Neural crest cell (in vitro differentiated cells): ENCODE data around the gene SLC7A4. TPM values are rescaled to one million over a fixed set of nuclear protein-coding genes. Genes with fewer than 3 reads are reported as not detected.

ENCODE experiments used
- DNase-seq: peaks from one replicate; pipeline ENCODE4 v3.0.0; 2021; ENCODE audit warnings: low read depth, mixed read lengths, low spot score
- H3K27ac Mint-ChIP-seq: one replicate; pipeline ENCODE4 v1.8.0; 2021; ENCODE audit warnings: mild to moderate bottlenecking, mixed read lengths; ENCODE audit not compliant: unreplicated experiment
- H3K27me3 Mint-ChIP-seq: 2 replicates; pipeline ENCODE4 v1.8.0; 2021; ENCODE audit warnings: low read depth, mild to moderate bottlenecking, mixed read lengths
- H3K36me3 Mint-ChIP-seq: 2 replicates; pipeline ENCODE4 v1.8.0; 2021; ENCODE audit warnings: low read depth, mild to moderate bottlenecking, mixed read lengths
- H3K4me1 Mint-ChIP-seq: 2 replicates; pipeline ENCODE4 v1.8.0; 2021; ENCODE audit warnings: mixed read lengths
- H3K4me3 Mint-ChIP-seq: one replicate; pipeline ENCODE4 v1.8.0; 2021; ENCODE audit warnings: mild to moderate bottlenecking, mixed read lengths
- H3K9me3 Mint-ChIP-seq: 2 replicates; pipeline ENCODE4 v1.8.0; 2021; ENCODE audit warnings: mixed read lengths
- CTCF ChIP-seq: fragments of 200-600 bp; sonication (generic); conservative IDR thresholded peaks from 2 replicates; pipeline ENCODE4 v1.5.0; 2021; ENCODE audit warnings: antibody characterized with exemption, mild to moderate bottlenecking
- long read RNA-seq: library from polyadenylated mRNA; unstranded; transcript quantifications from one replicate; pipeline ENCODE4 v2.0.0, GENCODE V29; 2020
- total RNA-seq: library from RNA; stranded (reverse); gene quantifications from 2 replicates; pipeline ENCODE4 v1.2.1, GENCODE V29; 2021

SLC7A4 gene
- 0.26 and 0.43 TPM in 2 replicates for total RNA-seq
- long read RNA-seq: 0 reads

- Mint-ChIP-seq H3K36me3 (no peaks in the 10 kb centered on the region), H3K4me3 (no peak within 1 kb of the TSS), H3K27me3 (no peaks in the 10 kb centered on the region), H3K4me1 (peaks cover 20% of the 10 kb centered on the region), H3K27ac (no peak within 1 kb of the TSS), H3K9me3 (no peaks in the 10 kb centered on the region)
- TF ChIP-seq CTCF: no peak
- no peak for DNase-seq
These were observed at the start of gene SLC7A4 for GRCh38 chr22:21032037-21032867. SLC7A4 (minus strand) TSS chr22:21032561; CDS start chr22:21031812, 749 bp downstream.

GRCh38 chr22:21080435-21081137 lies 48.2 kb upstream of the SLC7A4 start:
- no peak for DNase-seq

GRCh38 chr22:21079493-21079892 lies 47.1 kb upstream of the SLC7A4 start:
- TF ChIP-seq CTCF: no peak
- no peak overlapping the region for H3K4me3 Mint-ChIP-seq

More at GRCh38 chr22:21080435-21081137, 48.2 kb upstream of the SLC7A4 start:
- Mint-ChIP-seq H3K27me3 (no peaks in the 10 kb centered on the region), H3K36me3 (no peaks in the 10 kb centered on the region), H3K4me1 (no peaks in the 10 kb centered on the region), H3K27ac (no peak overlapping the region), H3K4me3 (no peak overlapping the region), H3K9me3 (no peaks in the 10 kb centered on the region)
- TF ChIP-seq CTCF: no peak

GRCh38 chr22:21078916-21079315 lies 46.6 kb upstream of the SLC7A4 start:
- H3K4me1 Mint-ChIP-seq: no peaks in the 10 kb centered on the region
- H3K27ac Mint-ChIP-seq: no peak overlapping the region
- DNase-seq: no peak
- H3K27me3 Mint-ChIP-seq: no peaks in the 10 kb centered on the region
- no peak for TF ChIP-seq CTCF
- H3K4me3 Mint-ChIP-seq: no peak overlapping the region
- no peaks in the 10 kb centered on the region for H3K9me3 Mint-ChIP-seq
- no peaks in the 10 kb centered on the region for H3K36me3 Mint-ChIP-seq

More at GRCh38 chr22:21079493-21079892, 47.1 kb upstream of the SLC7A4 start:
- Mint-ChIP-seq H3K9me3 (no peaks in the 10 kb centered on the region), H3K27ac (no peak overlapping the region), H3K27me3 (no peaks in the 10 kb centered on the region), H3K36me3 (no peaks in the 10 kb centered on the region), H3K4me1 (no peaks in the 10 kb centered on the region)
- DNase-seq: no peak

- no peaks in the 10 kb centered on the region for H3K27me3 Mint-ChIP-seq
- H3K27ac Mint-ChIP-seq: no peak overlapping the region
- no peak for TF ChIP-seq CTCF
- H3K9me3 Mint-ChIP-seq: no peaks in the 10 kb centered on the region
- H3K4me1 Mint-ChIP-seq: no peaks in the 10 kb centered on the region
- DNase-seq: no peak
- no peak overlapping the region for H3K4me3 Mint-ChIP-seq
- H3K36me3 Mint-ChIP-seq: no peaks in the 10 kb centered on the region
These were observed 45.6 kb upstream of the SLC7A4 start for GRCh38 chr22:21077884-21078508.
